GM18907 (cell line): Measurements from ENCODE around the gene TRIM58.

Experiments used
- ATAC-seq: cut with Tn5 transposase; IDR thresholded peaks from one replicate; pipeline ENCODE4 v1.9.1; 2021; ENCODE audit warnings: mild to moderate bottlenecking, moderate library complexity; ENCODE audit not compliant: unreplicated experiment

The TRIM58 gene

GRCh38 chr1:247884797-247885413, 27.9 kb downstream of the TRIM58 start:
- no peak for ATAC-seq

GRCh38 chr1:247895163-247895637, 38.2 kb downstream of the TRIM58 start, which contains the start of gene OR2W3:
TSS of gene OR2W3 (plus strand) at chr1:247895587. CDS start at chr1:247895587, 0 bp downstream.
- no peak for ATAC-seq

GRCh38 chr1:247895976-247896375, 39.0 kb downstream of the TRIM58 start:
- no peak for ATAC-seq

- ATAC-seq: no peak
Observed at GRCh38 chr1:247904122-247904521, 47.1 kb downstream of the TRIM58 start.

GRCh38 chr1:247905181-247905580, 48.2 kb downstream of the TRIM58 start:
- no peak for ATAC-seq

- no peak for ATAC-seq
Observed at GRCh38 chr1:247905910-247906503, 49.0 kb downstream of the TRIM58 start.

GRCh38 chr1:247906504-247907047, 49.6 kb downstream of the TRIM58 start:
- ATAC-seq: no peak

GRCh38 chr1:247908766-247909165, 51.8 kb downstream of the TRIM58 start:
- no peak for ATAC-seq

- ATAC-seq: no peak
Observed at GRCh38 chr1:247913786-247914185, 56.8 kb downstream of the TRIM58 start.

- no peak for ATAC-seq
Observed at GRCh38 chr1:247914941-247915662, 58.1 kb downstream of the TRIM58 start.

GRCh38 chr1:247919952-247920351, 63.0 kb downstream of the TRIM58 start, which contains the start of gene OR2T8:
TSS of gene OR2T8 (plus strand) at chr1:247920252. CDS start at chr1:247921018, 766 bp downstream.
- no peak for ATAC-seq

- no peak for ATAC-seq
Observed at GRCh38 chr1:247923941-247924340, 67.0 kb downstream of the TRIM58 start.

- no peak for ATAC-seq
Observed at GRCh38 chr1:247924868-247925267, 67.9 kb downstream of the TRIM58 start, which contains the start of gene OR2AJ1. TSS of gene OR2AJ1 (plus strand) at chr1:247924889. CDS start at chr1:247933769, 8,880 bp downstream.
